ENCODE measurements around the gene NCOA3. TPM values are rescaled to one million over a fixed set of nuclear protein-coding genes. Genes with fewer than 3 reads are reported as not detected.
"Not testable (repeated sequence)": the region's sequence is repeated elsewhere in the genome, so short reads cannot be mapped to it uniquely, and the experiment has no call there.

The NCOA3 gene
- total RNA-seq, 5 donors from 2014 or later (not counting 1 experiment from before 2014, with no cell fraction given), result 64.4 to 89.2 (median 68.9) TPM

DNA sequence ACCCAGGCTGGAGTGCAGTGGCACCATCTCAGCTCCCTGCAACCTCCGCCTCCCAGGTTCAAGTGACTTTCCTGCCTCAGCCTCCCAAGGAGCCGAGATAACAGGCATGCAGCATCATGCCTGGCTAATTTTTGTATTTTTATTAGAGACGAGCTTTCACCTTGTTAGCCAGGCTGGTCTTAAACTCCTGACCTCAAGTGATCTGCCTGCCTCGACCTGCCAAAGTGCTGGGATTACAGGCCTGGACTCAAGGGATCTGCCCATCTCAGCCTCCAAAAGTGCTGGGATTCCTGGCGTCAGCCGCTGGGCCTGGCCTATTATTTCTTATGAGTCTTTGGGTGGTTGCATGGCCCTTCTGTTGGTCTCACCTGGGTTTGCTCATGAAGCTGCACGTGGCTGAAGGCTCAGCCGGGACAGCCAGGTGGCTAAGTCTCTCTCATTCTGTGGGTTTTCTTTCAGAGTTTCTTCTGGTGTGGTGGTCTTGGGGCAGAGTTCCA is 45.6 kb upstream of the NCOA3 start:
- DNase-seq (no peak), ATAC-seq (replicated peaks in 1 of 4) (no peak)
- Histone ChIP-seq H3K27ac (ENCODE audit: low read length) (no peak overlapping the region), H3K4me3 (ENCODE audit: control insufficient read depth in 1 of 2, extremely low read depth in 1 of 2, low read length in 1 of 2) (no peak overlapping the region), H3K4me1 (ENCODE audit: control insufficient read depth in 1 of 2, extremely low read depth in 1 of 2, insufficient read depth in 2 of 2, low read length in 2 of 2) (no peaks in the 10 kb centered on the region), H3K9me3 (no peaks in the 10 kb centered on the region), H3K27me3 (replicated peaks in 1 of 2; ENCODE audit: control insufficient read depth in 2 of 2, extremely low read depth in 1 of 2, insufficient read depth in 2 of 2, low read length in 1 of 2) (no peaks in the 10 kb centered on the region), H3K36me3 (ENCODE audit: control insufficient read depth in 2 of 2, extremely low read depth in 1 of 2, insufficient read depth in 1 of 2, low read length in 1 of 2) (no peaks in the 10 kb centered on the region)
- ChIA-PET POLR2A (interaction anchor here (0.5 to 0.7 kb wide), 4 partner anchors 8 to 103 kb away, joined by 3 to 4 read pairs (median 4); no protein-coding TSS in a partner anchor), CTCF (interaction anchor here in 1 of 2 donors (0.7 kb wide), 1 partner anchor 74 kb away, joined by 3 read pairs; no protein-coding TSS in a partner anchor)
- Mint-ChIP-seq H3K4me3 (no peak overlapping the region), H3K9me3 (no peaks in the 10 kb centered on the region), H3K36me3 (no peaks in the 10 kb centered on the region), H3K27ac (no peak overlapping the region), H3K4me1 (peaks cover 0 to 5% (median 0%) of the 10 kb centered on the region in 3 donors), H3K27me3 (no peaks in the 10 kb centered on the region)
- WGBS (ENCODE audit: insufficient coverage), result 96% methylated on average over 6 of the region's 8 CpGs

DNA sequence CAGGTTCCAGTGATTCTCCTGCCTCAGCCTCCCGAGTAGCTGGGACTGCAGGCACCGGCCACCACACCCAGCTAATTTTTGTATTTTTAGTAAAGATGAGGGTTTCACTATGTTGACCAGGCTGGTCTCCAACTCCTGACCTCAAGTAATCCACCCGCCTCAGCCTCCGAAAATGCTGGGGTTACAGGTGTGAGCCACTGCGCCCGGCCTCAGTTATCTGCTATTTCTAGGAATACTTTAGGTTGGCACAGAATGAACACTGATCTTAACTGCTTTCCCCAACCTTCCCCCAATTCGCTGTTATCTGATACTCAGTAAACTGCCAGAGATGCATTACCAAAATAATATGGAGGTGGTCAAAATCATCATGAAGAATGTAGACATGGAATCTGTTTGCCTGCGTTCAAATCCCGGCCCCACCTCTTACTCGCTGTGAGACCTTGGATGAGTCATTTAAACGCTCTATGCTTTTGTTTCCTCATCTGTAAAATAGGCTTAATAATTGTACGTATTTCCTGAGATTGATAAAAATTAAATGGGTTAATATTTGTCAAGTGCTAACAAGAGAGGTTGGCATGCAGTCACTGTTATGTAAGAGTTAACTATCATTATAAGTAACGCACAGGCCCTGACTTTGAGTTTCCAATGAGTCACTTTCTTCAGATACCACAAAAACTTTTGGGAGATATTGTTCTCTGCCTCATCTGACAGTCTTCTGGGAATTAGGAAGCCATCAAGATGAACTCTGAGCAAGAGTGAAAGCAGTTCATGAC is 44.5 kb upstream of the NCOA3 start:
- no peaks in the 10 kb centered on the region for H3K9me3 Mint-ChIP-seq
- no peaks in the 10 kb centered on the region for H3K27me3 Mint-ChIP-seq
- CTCF ChIA-PET, result interaction anchor here in 1 of 2 donors (0.7 kb wide), 1 partner anchor 75 kb away, joined by 3 read pairs; no protein-coding TSS in a partner anchor
- Histone ChIP-seq H3K4me1 (ENCODE audit: control insufficient read depth in 1 of 2, extremely low read depth in 1 of 2, insufficient read depth in 2 of 2, low read length in 2 of 2) (no peaks in the 10 kb centered on the region), H3K27me3 (replicated peaks in 1 of 2; ENCODE audit: control insufficient read depth in 2 of 2, extremely low read depth in 1 of 2, insufficient read depth in 2 of 2, low read length in 1 of 2) (no peaks in the 10 kb centered on the region), H3K9me3 (no peaks in the 10 kb centered on the region), H3K27ac (ENCODE audit: low read length) (no peak overlapping the region), H3K4me3 (ENCODE audit: control insufficient read depth in 1 of 2, extremely low read depth in 1 of 2, low read length in 1 of 2) (no peak overlapping the region), H3K36me3 (ENCODE audit: control insufficient read depth in 2 of 2, extremely low read depth in 1 of 2, insufficient read depth in 1 of 2, low read length in 1 of 2) (no peaks in the 10 kb centered on the region)
- POLR2A ChIA-PET, result interaction anchor here in 1 of 2 donors (0.5 to 0.6 kb wide), 3 partner anchors 39 to 104 kb away, joined by 3 to 4 read pairs (median 4); no protein-coding TSS in a partner anchor
- no peak overlapping the region for H3K27ac Mint-ChIP-seq
- H3K4me3 Mint-ChIP-seq, result no peak overlapping the region
- no peak for DNase-seq
- peaks cover 0 to 5% (median 0%) of the 10 kb centered on the region in 3 donors for H3K4me1 Mint-ChIP-seq
- H3K36me3 Mint-ChIP-seq, result no peaks in the 10 kb centered on the region
- no CpG with 5 or more reads among the region's 13 CpGs for WGBS (ENCODE audit: insufficient coverage)
- no peak for ATAC-seq (replicated peaks in 1 of 4)

DNA sequence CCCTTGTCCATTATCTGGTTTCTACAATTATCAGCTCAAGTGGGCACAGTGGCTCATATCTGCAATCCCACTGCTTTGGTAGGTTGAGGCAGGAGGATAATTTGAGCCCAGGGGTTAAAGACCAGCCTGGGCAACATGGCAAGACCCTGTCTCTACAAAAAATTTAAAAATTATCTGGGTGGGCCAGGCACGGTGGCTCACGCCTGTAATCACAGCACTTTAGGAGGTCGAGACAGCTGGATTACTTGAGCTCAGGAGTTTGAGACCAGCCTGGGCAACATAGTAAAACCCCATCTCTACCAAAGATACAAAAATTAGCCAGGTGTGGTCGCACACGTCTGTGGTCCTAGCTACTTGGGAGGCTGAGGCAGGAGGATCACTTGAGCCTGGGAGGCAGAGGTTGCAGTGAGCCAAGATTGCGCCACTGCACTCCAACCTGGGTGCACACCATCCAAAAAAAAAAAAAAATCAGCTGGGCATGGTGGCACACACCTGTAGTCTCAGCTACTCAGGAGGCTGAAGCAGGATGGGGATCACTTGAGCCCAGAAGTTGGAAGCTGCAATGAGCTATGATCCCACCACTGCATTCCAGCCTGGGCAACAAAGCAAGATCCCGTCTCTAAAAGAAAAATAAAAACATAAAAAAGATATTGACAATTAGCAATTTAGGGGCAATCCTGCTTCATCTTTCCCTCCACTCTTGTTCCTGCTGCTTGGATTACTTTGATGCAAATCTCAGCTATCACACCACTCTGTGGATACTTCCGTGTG is 43.2 kb upstream of the NCOA3 start:
- H3K4me3 Mint-ChIP-seq; H3K4me1 Mint-ChIP-seq; POLR2A ChIA-PET; H3K27me3 ChIP-seq (replicated peaks in 1 of 2; ENCODE audit: control insufficient read depth in 2 of 2, extremely low read depth in 1 of 2, insufficient read depth in 2 of 2, low read length in 1 of 2); H3K9me3 ChIP-seq; DNase-seq; H3K36me3 Mint-ChIP-seq; H3K27me3 Mint-ChIP-seq; H3K36me3 ChIP-seq (ENCODE audit: control insufficient read depth in 2 of 2, extremely low read depth in 1 of 2, insufficient read depth in 1 of 2, low read length in 1 of 2); H3K4me3 ChIP-seq (ENCODE audit: control insufficient read depth in 1 of 2, extremely low read depth in 1 of 2, low read length in 1 of 2); H3K4me1 ChIP-seq (ENCODE audit: control insufficient read depth in 1 of 2, extremely low read depth in 1 of 2, insufficient read depth in 2 of 2, low read length in 2 of 2); CTCF ChIA-PET; H3K9me3 Mint-ChIP-seq; ATAC-seq (replicated peaks in 1 of 4); H3K27ac ChIP-seq (ENCODE audit: low read length); H3K27ac Mint-ChIP-seq: not testable (repeated sequence)
- 100% methylated on average over 2 of the region's 8 CpGs for WGBS (ENCODE audit: insufficient coverage)

DNA sequence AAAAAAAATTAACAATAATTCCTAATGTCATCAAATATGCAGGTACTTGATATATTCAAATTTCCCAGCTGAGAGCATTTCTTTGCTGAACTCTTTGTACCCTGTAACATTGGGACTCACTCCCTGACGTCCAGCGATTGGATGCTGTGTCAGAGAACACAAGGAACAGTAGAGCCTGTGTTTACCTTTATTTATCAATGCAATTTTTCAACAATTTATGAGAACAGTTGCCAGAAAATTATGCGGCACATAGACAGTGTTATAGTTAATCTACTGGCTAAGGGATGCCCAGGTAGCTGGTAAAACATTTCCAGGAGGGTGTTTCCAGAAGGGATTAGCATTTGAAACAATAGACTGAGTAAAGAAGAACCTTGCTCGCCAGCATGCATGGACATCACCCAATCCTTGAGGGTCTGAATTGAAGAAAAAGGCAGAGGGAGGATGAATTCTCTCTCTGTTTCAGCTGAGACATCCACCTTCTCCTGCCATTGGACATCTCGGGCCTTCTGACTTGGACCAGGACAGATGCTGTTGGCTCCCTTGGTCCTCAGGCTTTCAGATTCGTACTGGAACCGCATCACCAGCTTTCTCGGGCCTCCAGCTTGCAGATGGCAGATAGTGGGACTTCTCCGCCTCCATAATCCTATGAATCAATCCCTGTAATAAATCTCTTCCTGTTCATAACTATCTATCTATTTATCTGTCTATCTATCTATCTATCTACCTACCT is 42.2 kb upstream of the NCOA3 start:
- CTCF ChIA-PET, result no interaction called here
- no peaks in the 10 kb centered on the region for H3K36me3 ChIP-seq (ENCODE audit: control insufficient read depth in 2 of 2, extremely low read depth in 1 of 2, insufficient read depth in 1 of 2, low read length in 1 of 2)
- H3K4me3 ChIP-seq (ENCODE audit: control insufficient read depth in 1 of 2, extremely low read depth in 1 of 2, low read length in 1 of 2), result no peak overlapping the region
- DNase-seq (no peak), ATAC-seq (replicated peaks in 1 of 4) (no peak)
- Mint-ChIP-seq H3K4me3 (no peak overlapping the region), H3K27ac (no peak overlapping the region), H3K27me3 (no peaks in the 10 kb centered on the region), H3K4me1 (no peaks in the 10 kb centered on the region), H3K36me3 (no peaks in the 10 kb centered on the region), H3K9me3 (no peaks in the 10 kb centered on the region)
- H3K9me3 ChIP-seq, result no peaks in the 10 kb centered on the region
- H3K27ac ChIP-seq (ENCODE audit: low read length), result no peak overlapping the region
- 95% methylated on average over 4 of the region's 9 CpGs for WGBS (ENCODE audit: insufficient coverage)
- no peaks in the 10 kb centered on the region for H3K4me1 ChIP-seq (ENCODE audit: control insufficient read depth in 1 of 2, extremely low read depth in 1 of 2, insufficient read depth in 2 of 2, low read length in 2 of 2)
- H3K27me3 ChIP-seq (replicated peaks in 1 of 2; ENCODE audit: control insufficient read depth in 2 of 2, extremely low read depth in 1 of 2, insufficient read depth in 2 of 2, low read length in 1 of 2), result no peaks in the 10 kb centered on the region
- POLR2A ChIA-PET, result interaction anchor here in 1 of 2 donors (0.6 kb wide), 1 partner anchor 35 kb away, joined by 4 read pairs; no protein-coding TSS in a partner anchor

DNA sequence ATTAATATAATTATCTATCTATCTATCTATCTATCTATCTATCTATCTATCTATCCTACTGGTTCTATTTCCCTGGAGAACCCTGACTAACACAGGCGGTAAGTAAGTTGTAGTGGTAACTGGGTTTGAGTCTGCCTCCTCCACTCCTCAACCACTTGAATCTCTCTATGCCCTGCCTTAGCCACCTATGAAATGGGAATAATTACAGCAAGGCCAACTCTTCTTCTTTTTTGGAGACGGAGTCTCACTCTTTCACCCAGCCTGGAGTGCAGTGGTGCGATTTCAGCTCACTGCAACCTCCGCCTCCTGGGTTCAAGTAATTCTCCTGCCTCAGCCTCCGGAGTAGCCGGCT is 41.0 kb upstream of the NCOA3 start:
- H3K4me1 ChIP-seq (ENCODE audit: control insufficient read depth in 1 of 2, extremely low read depth in 1 of 2, insufficient read depth in 2 of 2, low read length in 2 of 2); H3K27ac Mint-ChIP-seq; H3K9me3 Mint-ChIP-seq; H3K36me3 Mint-ChIP-seq; H3K4me3 Mint-ChIP-seq; H3K27me3 Mint-ChIP-seq; DNase-seq; H3K4me1 Mint-ChIP-seq; H3K36me3 ChIP-seq (ENCODE audit: control insufficient read depth in 2 of 2, extremely low read depth in 1 of 2, insufficient read depth in 1 of 2, low read length in 1 of 2); H3K27me3 ChIP-seq (replicated peaks in 1 of 2; ENCODE audit: control insufficient read depth in 2 of 2, extremely low read depth in 1 of 2, insufficient read depth in 2 of 2, low read length in 1 of 2); POLR2A ChIA-PET; ATAC-seq (replicated peaks in 1 of 4); H3K27ac ChIP-seq (ENCODE audit: low read length); H3K9me3 ChIP-seq; CTCF ChIA-PET; H3K4me3 ChIP-seq (ENCODE audit: control insufficient read depth in 1 of 2, extremely low read depth in 1 of 2, low read length in 1 of 2): not testable (repeated sequence)
- WGBS (ENCODE audit: insufficient coverage), result 100% methylated on average over 3 of the region's 6 CpGs

DNA sequence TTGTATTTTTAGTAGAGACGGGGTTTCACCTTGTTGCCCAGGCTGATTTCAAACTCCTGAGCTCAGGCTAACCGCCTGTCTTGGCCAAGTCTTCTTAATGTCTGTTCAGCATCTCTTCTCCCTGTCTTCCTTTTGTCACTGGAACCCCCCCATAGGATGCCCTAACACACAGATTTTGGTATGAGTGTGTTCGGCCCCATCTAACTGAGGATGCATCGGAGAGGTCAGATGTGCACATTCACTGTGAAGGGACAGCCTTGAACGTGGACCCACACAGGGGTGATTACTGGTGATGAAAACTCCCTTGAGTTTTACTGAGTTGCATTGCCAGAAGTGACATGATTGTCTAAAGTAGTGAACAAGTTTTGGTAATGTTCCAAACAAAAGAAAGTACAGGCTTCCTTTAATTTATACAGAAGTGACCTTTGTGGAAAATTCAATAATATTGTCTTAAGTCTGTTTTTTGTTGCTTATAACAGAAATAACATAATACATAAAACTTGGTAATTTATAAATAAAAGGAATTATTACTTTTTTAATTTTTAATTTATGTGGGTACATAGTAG is 40.5 kb upstream of the NCOA3 start:
- 88% methylated on average over 2 of the region's 5 CpGs for WGBS (ENCODE audit: insufficient coverage)
- ChIA-PET POLR2A (no interaction called here), CTCF (interaction anchor here in 1 of 2 donors (0.7 kb wide), 1 partner anchor 149 kb away, joined by 3 read pairs; no protein-coding TSS in a partner anchor)
- no peak for DNase-seq
- Histone ChIP-seq H3K27me3 (replicated peaks in 1 of 2; ENCODE audit: control insufficient read depth in 2 of 2, extremely low read depth in 1 of 2, insufficient read depth in 2 of 2, low read length in 1 of 2) (no peaks in the 10 kb centered on the region), H3K9me3 (no peaks in the 10 kb centered on the region), H3K27ac (ENCODE audit: low read length) (no peak overlapping the region), H3K36me3 (ENCODE audit: control insufficient read depth in 2 of 2, extremely low read depth in 1 of 2, insufficient read depth in 1 of 2, low read length in 1 of 2) (no peaks in the 10 kb centered on the region), H3K4me3 (ENCODE audit: control insufficient read depth in 1 of 2, extremely low read depth in 1 of 2, low read length in 1 of 2) (no peak overlapping the region), H3K4me1 (ENCODE audit: control insufficient read depth in 1 of 2, extremely low read depth in 1 of 2, insufficient read depth in 2 of 2, low read length in 2 of 2) (no peaks in the 10 kb centered on the region)
- no peaks in the 10 kb centered on the region for H3K27me3 Mint-ChIP-seq
- H3K4me1 Mint-ChIP-seq, result no peaks in the 10 kb centered on the region
- H3K9me3 Mint-ChIP-seq, result no peaks in the 10 kb centered on the region
- ATAC-seq (replicated peaks in 1 of 4), result no peak
- H3K36me3 Mint-ChIP-seq, result no peaks in the 10 kb centered on the region
- no peak overlapping the region for H3K27ac Mint-ChIP-seq
- no peak overlapping the region for H3K4me3 Mint-ChIP-seq
